HG03442 (cell line): ENCODE measurements around the gene UQCC5.

Experiments used
- ATAC-seq: cut with Tn5 transposase; IDR thresholded peaks from one replicate; pipeline ENCODE4 v1.9.1; 2021; ENCODE audit warnings: mild to moderate bottlenecking, moderate library complexity; ENCODE audit not compliant: unreplicated experiment

The UQCC5 gene

DNA sequence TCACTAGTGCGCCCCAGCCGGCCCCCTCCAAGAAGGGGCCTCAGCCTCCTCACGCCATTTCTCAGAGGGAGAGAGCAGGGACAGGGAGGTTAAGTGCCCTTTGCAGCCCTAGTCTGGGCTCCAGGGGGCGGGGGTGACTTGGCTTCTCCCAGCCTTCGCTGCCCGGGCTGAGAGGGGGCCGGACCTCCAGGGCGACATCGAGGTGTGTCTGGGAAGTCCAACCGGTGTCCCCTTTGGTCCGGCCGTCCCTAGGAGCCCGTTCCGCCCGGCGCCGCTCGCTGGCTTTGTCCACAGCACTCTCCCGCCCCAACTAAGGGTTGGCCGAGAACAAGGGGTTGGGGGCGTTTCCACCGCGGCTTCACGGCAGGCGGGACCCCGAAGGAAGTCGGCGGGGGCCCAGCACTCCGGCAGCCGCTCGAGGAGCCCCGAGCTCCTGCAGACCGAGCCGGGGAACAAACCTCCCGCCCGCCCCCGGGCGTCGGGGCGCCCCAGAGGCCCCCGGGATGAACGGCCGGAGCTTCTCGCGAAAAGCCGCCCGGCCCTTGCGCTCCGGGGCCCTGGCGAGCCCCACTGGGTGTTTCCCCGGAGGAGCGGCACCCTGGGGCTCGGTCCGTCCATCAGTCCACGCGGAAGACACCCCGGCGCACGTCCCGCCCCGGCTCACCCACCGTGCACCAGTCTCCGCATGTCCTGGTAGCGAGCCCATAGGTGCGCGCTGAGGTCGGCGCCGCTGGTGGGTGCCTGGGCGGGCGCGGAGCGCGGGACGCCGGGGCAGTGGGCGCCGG is 3.4 kb upstream of the UQCC5 start:
- ATAC-seq, result no peak

DNA sequence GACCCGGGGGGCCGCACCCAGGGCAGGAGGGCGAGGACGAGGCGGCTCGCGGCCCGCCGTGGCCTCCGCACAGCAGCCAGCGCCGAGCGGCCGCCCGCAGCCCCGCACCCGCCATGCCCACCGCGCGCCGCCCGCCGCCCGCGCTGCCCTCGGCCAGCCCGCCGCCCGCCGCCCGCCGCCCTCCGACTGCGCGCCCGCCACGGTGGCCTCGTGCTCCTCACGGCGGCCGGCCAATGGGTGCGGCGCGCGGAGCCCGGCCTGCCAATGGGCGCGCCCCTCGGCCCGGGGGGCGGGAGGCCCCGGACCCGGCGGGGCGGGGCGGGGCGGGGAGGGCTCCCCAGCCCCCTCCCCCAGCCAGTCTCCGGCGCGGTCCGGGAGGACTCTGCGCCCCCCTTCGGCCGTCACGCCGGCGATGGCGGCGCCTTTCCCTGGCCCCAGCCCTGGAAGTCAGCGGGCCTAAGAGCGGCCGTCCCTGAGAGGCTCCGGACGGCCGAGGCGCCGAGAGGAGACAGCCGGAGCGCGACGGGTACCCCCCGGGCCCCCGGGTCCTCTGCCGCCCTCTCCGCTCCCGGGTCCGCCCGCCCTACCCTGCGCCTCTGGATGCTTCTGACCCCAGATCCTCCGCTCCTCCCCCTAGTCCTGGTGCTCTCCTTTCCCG is 2.7 kb upstream of the UQCC5 start, which contains the start of gene NT5DC2:
Gene NT5DC2 (minus strand): TSS at position 235 of the 658 bp plus-strand sequence. CDS start 120 bp downstream, at position 115.
- peak; percentile 28 for ATAC-seq

DNA sequence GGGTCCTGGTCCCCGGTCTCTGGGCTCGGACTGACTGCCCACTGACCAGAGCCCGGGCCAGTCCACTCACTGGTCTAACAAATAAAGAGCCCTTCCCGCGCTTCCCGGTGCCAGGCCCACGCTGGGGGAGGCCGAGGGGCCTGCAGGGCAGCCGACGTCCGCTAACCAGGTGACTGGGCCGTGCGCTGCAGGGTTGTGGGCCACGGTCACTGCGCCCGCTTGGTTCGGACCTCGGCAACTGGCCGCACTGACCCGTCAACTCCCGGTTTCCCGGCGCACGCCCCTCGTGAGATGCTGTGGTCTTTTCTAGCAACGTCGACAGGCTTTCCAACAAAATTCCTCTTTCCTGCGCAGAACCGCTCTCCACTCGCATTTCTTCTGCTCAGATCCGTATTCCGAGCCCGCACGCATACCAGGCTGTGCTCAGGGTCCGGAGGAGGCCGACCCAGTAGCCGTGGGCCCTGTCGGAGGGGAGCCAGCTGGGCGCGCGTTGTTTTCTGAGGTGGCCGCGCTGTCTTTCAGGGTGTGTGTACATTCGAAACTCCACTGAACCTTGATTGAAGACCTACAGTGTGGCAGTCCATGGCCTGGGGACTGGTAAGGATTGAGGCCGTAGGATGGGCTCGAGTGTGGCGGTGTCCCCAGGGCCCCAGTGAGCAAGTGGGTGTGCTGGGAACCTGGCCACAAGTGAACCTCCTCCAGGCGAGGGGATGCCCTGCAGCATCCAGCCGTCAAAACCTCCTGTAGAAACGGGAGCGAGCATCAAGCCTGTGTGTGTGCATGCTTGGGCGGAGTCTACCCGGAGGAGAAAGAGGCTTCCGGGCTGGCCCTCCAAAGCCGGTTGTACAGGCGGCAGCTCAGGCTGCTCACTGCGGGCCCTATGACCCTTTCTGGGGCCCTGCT is 1.9 kb upstream of the UQCC5 start:
- ATAC-seq, result no peak

DNA sequence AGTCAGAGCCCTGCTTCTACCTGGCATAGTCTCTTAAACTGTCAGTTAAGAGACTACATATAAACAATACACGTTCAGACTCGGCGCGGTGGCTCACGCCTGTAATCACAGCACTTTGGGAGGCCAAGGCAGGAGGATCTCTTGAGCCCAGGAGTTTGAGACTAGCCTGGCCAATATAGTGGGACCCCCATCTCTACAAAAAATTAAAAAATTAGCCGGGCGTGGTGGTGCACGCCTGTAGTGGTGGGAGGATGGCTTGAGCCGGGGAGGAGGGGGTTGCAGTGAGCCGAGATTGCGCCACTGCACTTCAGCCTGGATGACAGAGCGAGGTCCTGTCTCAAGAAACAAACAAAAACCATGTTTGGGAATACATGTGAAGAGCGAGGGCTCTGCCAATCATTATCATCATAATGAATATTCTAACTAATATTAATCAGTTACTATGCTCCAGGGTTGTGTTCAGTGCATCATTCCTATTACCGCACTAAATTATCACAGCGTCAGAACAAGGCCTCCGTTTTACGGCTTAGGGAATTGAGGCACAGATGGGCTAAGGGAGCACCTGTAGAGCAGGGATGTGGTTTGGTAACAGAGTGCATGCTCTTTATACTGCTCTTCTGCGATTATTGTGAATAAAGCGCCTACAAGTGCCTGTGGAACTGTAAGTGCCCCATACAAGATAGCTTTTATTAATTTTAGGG is 844 bp upstream of the UQCC5 start:
- ATAC-seq, result no peak

DNA sequence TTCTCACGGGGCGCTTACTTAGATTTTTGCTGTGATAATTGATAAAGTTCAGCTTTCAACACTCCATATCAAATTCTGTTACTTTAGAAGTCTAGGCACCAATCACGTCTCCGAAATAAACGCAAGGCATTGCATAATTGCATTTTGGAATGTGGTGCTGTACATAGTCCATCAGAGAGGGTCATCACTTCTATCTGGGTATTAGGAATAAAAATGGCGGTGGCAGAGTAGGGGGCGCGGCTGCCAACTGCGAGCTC is 365 bp upstream of the UQCC5 start:
- ATAC-seq, result no peak

DNA sequence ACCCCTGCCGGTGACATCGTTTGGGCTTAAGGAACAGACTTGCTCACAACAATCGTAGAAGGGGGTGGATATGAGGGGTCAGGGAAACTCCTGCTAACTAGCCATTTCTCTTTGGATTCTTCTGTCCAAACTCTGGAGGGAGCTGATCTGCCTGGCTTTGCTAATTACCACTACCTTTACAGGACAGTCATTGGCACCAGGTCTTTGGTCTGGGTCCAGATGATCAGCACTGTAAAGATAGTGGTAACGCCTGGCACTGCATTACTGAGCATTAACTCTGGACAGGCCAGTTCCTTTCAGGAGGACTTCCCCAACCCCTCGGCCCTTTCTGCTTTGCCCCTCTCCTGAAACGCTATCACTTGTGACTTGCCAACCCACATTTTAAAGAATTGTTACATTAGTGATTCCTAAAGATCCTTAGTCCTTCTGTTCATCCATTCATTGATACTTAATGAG is 788 bp downstream of the UQCC5 start:
- no peak for ATAC-seq

DNA sequence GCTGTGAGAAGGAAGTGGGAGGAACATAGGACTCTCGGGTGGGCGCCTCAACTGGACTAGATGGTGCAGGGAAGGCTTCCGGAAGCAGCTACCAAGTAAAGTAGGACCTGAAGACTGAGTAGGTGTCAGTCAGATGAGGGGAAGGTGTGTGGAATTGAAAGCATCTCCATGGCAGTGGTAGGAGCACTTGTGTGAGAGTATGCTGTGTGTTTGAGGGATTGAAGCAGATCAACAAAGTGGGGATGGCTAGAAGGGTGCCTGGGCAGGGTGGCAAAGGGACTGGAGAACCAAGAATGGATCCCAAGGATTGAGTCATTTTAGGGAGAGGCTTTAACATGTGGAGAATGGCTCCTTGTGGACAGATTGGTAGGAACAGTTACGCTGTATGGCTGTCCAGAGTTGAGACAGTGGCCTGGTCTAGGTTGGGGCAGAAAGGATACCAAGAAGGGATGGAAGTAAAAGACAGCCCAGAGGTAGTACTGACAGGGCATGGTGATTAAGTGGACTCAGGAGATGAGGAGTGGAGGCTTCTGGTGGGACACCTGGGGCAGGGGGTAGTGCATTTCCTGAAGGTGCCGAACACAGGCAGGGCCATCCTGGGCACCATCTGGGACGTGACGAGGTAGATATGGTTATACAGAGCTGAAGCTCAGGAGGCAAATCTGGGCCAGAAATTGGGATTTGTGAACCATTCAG is 1.5 kb downstream of the UQCC5 start:
- ATAC-seq, result no peak

DNA sequence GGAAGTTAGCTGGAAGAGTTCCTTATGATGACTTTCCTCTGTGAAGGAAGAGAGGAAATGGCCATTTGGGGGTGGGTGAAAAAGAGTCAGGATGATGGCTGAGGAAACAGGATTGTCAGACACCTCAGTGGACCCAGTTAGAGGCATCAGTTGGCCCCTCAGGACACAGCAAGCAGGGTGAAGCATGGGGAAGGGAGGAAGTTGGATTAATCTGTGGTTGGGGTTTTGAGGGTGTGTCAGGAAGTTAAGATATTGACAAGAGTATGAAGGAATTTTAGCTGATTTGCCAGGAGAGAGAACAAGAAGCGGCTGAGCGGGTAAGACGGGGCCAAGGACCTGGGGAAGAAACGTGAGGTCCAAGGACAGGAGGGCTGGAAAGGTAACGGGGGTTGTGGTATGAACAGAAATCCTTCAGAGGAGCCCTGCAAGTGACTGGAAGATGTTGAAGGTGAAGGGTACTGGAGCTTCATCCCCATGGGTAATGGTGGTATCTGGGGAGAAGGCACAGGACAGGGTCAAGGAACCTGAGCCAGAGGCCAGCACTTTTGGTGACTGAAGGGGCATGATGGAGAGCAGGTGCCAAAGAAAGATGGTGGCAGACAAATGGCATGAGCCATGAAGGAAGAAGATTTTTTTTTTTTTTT is 2.7 kb downstream of the UQCC5 start:
- ATAC-seq, result no peak

DNA sequence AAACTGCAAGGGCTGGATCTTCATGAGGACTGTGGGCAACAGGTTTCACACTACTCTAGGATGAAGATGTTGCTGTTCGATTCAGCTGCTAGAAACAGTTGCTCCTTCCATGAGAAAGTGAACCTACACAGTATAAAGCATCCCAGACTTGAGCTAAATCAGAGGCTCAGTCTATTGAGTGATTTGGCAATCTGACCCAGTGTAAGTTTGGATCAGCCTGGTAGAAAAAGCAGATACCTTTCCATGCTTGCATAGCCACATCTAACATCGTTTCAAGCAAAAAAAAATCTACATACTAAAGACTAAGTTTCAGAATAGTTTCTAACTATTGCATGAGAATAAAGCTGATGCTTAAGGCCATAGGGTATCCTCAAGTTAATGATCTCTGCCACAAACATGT is 4.6 kb downstream of the UQCC5 start:
- no peak for ATAC-seq

DNA sequence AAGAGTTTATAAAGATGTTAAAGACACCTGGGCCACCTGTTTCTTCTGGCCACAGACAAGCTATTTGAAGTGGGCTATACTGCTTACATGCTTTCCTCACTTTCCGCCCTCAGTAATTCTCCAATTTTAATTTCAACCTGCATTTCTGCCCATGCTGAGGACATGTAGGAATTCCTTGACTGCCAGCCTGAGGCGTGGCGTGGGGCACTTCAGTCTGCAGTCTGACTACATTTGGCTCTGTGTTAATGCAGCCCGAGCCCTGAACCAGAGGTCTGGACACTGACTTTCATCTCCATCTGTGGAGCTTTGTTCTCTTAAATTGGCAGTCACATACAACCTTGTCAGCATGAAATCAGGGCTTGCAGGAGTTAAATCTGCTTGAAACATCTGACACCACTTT is 8.5 kb downstream of the UQCC5 start:
- ATAC-seq, result no peak

DNA sequence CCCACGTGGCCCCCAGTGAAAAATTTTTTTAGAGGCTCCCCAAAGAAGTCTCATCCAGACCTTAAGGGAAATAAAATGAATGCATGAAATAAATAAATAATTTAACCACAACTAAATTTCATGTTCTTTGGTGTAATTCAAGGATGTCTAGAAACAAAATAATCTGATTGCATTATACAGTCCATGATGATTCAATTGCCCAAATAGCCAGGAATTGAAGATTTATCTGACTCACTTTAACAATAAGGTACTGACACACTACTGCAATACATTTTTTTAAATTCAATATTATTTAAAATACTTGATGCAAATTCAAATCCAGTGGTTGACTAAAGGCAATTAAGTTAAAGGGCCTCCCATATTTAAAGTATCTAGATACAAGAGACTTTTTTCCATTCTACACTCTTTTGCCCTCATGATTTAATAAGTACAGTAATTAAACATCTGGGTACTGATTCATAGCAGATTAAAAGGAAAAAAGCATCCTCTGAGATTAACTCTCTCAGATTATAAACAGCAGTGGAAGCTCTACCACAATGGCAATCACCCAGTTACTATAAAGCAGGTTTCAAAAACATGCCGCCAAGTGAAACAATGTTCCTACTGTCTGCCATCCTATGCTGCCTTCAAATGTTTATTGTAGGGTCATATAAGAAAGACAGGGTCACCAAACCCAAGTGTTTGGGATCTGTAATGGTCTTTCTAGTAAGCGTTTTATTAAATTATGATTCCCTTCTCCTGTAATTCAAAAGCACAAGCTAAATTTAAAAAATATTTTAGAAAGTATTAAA is 9.9 kb downstream of the UQCC5 start:
- ATAC-seq, result no peak

DNA sequence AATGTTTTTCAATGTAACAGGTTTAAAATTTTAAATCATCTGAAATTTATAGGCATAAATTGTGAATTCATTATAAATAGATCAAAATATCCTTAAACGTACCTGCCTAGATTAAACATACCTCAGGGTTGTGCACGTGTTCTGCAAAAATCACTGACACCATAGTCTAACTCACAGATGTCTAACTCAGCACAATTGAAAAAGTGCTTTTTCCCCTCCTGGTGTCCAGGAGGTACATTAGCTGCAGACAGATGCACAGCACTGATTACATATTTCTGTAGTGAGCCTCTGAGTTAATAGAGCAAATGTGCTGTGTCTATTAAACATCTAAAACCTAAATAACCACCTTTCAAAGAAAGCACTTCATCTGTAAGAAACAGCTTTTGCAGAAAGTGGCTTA is 10.7 kb downstream of the UQCC5 start:
- no peak for ATAC-seq

DNA sequence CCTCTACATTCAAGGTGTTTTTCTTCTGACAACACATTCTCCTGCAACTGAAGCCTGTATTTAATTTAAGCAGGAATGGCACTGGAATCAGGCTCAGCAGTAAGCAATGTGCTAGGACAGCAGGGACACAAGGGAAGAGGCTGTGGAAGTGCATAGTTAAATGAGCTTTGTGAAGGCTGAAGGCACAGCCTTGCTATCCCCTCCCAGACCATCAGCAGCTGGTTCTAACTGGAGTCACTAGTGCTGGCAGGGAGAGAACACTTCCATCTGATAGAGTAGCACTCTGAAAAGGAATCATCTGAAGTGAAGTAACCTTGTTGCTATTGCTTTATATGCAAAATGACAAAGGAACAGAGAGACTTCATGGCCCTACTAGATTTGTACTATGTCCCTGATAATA is 14.7 kb downstream of the UQCC5 start:
- ATAC-seq, result no peak

DNA sequence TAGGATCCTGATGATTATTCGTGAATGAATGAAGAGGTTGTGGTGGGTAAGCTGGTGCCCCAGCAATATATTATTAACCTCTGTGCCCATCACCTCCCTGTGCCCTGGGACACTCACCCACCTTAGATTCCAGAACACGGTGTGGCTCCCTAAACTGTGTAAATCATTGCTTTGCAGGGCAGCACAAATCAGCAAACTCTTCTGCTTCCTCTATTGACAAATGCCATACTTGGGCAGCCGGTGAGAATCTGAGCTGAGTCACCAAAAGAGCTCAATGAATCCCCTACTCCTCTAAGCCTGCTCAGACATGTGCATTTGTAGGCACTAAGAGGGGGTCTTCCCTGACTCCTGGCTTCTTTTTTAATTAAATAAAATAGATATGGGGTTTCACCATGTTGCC is 15.7 kb downstream of the UQCC5 start:
- no peak for ATAC-seq

DNA sequence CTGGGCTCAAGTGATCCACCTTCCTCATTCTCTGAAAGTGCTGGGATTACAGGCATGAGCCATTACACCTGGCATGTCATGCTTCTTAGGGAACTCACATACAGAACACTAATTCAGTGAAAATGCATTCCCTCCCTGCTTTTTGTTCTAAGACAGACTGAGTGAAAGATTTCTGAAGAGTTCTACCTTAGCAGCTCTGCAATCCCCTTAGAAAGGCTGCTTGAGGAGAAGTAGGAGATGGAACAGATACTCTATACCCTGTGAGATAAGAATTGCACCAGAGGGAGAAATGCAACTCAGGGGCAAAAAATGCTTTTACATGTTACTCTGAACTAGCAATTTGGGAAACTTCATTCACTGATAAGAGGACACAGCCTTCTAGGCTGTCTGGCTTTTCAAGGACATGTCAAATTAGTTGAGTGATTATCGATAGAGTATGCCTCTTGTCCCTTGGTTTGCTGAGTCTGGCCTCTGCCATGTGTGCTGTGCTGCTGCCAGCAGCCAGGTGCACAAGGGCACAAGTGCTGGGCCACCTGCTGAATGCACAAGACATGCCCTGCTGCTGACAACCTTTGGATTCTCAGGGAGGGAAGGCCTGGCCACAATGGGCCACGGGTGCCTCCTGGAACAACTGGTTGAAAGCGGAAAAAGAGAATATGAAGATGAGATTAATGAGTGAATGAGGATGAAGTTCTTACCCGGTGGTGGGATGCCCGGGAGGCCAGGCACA is 17.8 kb downstream of the UQCC5 start:
- ATAC-seq, result no peak

DNA sequence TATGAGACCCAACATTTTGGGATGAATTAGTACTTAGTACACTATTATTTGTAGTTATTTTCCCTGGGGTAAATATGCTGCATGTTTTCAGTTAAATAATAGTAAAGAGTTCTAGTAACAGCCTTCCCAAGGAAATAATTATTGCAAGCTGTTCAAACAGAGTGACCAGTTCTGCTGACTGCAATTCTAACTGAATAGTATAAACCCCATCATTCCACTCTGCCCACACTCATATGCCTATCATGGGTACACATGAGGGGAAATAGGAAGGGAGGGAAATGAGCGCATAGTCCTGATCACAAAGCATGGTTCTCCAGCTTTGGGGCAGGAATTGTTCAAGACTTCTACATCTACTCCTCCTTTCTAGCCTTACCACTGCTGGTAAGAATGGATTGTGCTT is 18.7 kb downstream of the UQCC5 start:
- ATAC-seq, result no peak

DNA sequence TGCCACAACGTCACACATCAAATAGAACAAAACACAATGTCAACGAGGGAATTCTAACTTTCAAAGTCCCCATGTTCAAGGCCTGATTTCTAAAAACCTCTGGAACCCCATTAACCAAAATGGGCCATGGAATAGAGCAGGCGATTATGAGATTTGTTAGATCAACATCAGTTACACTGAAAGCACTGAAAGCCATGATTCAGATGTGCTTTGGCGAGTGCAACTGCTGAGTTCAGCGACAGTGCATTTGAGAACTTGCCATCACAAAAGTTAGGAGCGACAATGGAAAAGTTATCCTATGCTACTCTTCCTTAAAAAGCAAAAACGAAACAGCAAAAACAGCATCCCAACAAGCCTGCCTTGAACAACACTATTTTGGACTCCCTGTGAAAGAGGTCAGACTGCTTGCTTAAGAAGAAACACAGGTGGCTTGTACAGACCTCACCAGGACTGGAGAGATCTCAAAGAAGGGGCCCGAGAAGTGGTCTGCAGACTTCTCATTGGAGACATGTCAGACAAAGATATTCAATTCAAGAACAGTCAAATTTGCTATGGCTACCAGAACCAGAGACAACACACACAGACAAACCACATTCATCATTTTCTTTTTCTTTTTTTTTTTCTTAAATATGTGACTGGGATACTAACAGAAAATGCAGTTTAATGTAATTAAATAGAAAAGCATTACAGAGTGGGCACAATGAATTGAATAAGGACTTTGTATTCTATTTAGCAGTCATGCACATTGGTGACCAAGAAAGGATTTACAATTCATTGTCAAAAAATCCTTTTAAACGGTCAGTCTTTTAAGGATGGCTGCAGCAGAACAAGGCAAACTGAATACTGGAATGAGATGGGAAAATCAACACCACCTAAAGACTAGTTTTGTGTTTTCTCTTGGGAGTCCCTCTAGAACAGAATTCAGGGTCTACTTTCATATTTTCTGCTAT is 20.9 kb downstream of the UQCC5 start:
- ATAC-seq, result no peak
